CD14-positive monocyte (primary cell): ENCODE results near the gene PSMB7. TPM values are rescaled to one million over a fixed set of nuclear protein-coding genes. Genes with fewer than 3 reads are reported as not detected.

Experiments used
- DNase-seq, 3 donors: peaks; one replicate each; pipeline ENCODE4 v3.0.0-alpha.2; 2011 to 2022
- H2AFZ ChIP-seq: 2 replicates; pipeline ENCODE4 v1.6.0; 2012; ENCODE audit warnings: mild to moderate bottlenecking, low read depth, low read length, inconsistent platforms; ENCODE audit not compliant: insufficient read depth, poor library complexity, severe bottlenecking
- H3K27ac ChIP-seq, 2 donors: 1 replicate in 1 of 2; 2 replicates in 1 of 2; pipeline ENCODE4 v1.5.1; 2012 to 2013; ENCODE audit warnings: low read length in 2 of 2, control low read depth in 1 of 2, inconsistent platforms in 1 of 2, low read depth in 1 of 2, mild to moderate bottlenecking in 1 of 2
- H3K27me3 ChIP-seq, 2 donors: one replicate each; pipeline versions ENCODE4 v1.6.0 to v1.6.1; 2011 to 2013; ENCODE audit warnings: low read length in 2 of 2; ENCODE audit not compliant: control insufficient read depth in 2 of 2, insufficient read depth in 2 of 2
- H3K36me3 ChIP-seq, 2 donors: replicated peaks in 1 of 2; 1 replicate in 1 of 2; 2 replicates in 1 of 2; pipeline versions ENCODE4 v1.5.1 to v1.6.1; 2012 to 2013; ENCODE audit warnings: low read length in 2 of 2, control low read depth in 1 of 2, inconsistent platforms in 1 of 2, mild to moderate bottlenecking in 1 of 2; ENCODE audit not compliant: insufficient read depth in 2 of 2, control insufficient read depth in 1 of 2
- H3K4me1 ChIP-seq, 2 donors: 1 replicate in 1 of 2; 2 replicates in 1 of 2; pipeline versions ENCODE4 v1.5.1 to v1.6.1; 2012 to 2013; ENCODE audit warnings: low read length in 2 of 2, control low read depth in 1 of 2, inconsistent platforms in 1 of 2, mild to moderate bottlenecking in 1 of 2, moderate library complexity in 1 of 2; ENCODE audit not compliant: insufficient read depth in 2 of 2, control insufficient read depth in 1 of 2
- H3K4me2 ChIP-seq: replicated peaks from 2 replicates; pipeline ENCODE3; 2012; ENCODE audit warnings: low read length, moderate library complexity, mild to moderate bottlenecking; ENCODE audit not compliant: poor library complexity, severe bottlenecking; ENCODE audit errors: extremely low read depth
- H3K4me3 ChIP-seq, 3 experiments: fragments of 200-600 bp in 1 of 3; sonication (generic) in 1 of 3; replicated peaks in 1 of 3; 1 replicate in 2 of 3; 2 replicates in 1 of 3; pipeline ENCODE4 v1.5.1; 2011 to 2013; ENCODE audit warnings: low read length in 3 of 3, mild to moderate bottlenecking in 3 of 3, control low read depth in 2 of 3, low read depth in 2 of 3, inconsistent platforms in 1 of 3, moderate library complexity in 1 of 3
- H3K79me2 ChIP-seq: 2 replicates; pipeline ENCODE4 v1.6.0; 2012; ENCODE audit warnings: mild to moderate bottlenecking, control low read depth, inconsistent platforms, low read length, moderate library complexity; ENCODE audit not compliant: insufficient read depth
- H3K9ac ChIP-seq: 2 replicates; pipeline ENCODE4 v1.6.0; 2017; ENCODE audit warnings: low read length, mild to moderate bottlenecking; ENCODE audit not compliant: insufficient read depth, poor library complexity, severe bottlenecking
- H3K9me3 ChIP-seq, 2 donors: replicated peaks in 1 of 2; 1 replicate in 1 of 2; 2 replicates in 1 of 2; pipeline versions ENCODE4 v1.5.1 to v1.6.1; 2012 to 2013; ENCODE audit warnings: low read length in 2 of 2, control low read depth in 1 of 2; ENCODE audit not compliant: control insufficient read depth in 1 of 2, insufficient read depth in 1 of 2
- H4K20me1 ChIP-seq: 2 replicates; pipeline ENCODE4 v1.6.0; 2012; ENCODE audit warnings: mild to moderate bottlenecking, low read length, control low read depth, moderate library complexity; ENCODE audit not compliant: insufficient read depth
- H3K27ac Mint-ChIP-seq, 7 donors: one replicate each; pipeline ENCODE4 v1.8.0; 2020; ENCODE audit warnings: mild to moderate bottlenecking in 7 of 7, mixed read lengths in 7 of 7, moderate library complexity in 6 of 7, inconsistent platforms in 2 of 7
- H3K27me3 Mint-ChIP-seq, 3 donors: one replicate each; pipeline ENCODE4 v1.8.0; 2021 to 2022; ENCODE audit warnings: low read depth in 3 of 3, mild to moderate bottlenecking in 3 of 3, mixed read lengths in 3 of 3, moderate library complexity in 3 of 3, inconsistent platforms in 1 of 3
- H3K36me3 Mint-ChIP-seq, 2 donors: one replicate each; pipeline ENCODE4 v1.8.0; 2020; ENCODE audit warnings: mixed read lengths in 2 of 2, inconsistent platforms in 1 of 2, mild to moderate bottlenecking in 1 of 2
- H3K4me1 Mint-ChIP-seq: one replicate; pipeline ENCODE4 v1.8.0; 2020; ENCODE audit warnings: mild to moderate bottlenecking, mixed read lengths
- H3K4me3 Mint-ChIP-seq, 2 donors: one replicate each; pipeline ENCODE4 v1.8.0; 2020; ENCODE audit warnings: mild to moderate bottlenecking in 2 of 2, mixed read lengths in 2 of 2, moderate library complexity in 1 of 2
- H3K9me3 Mint-ChIP-seq, 7 donors: one replicate each; pipeline ENCODE4 v1.8.0; 2020 to 2022; ENCODE audit warnings: mixed read lengths in 7 of 7, mild to moderate bottlenecking in 6 of 7, moderate library complexity in 6 of 7, inconsistent platforms in 2 of 7
- WGBS: methylation state at CpG from one replicate; pipeline ENCODE4 v1.1.5; 2013; ENCODE audit warnings: missing lambda C conversion rate; ENCODE audit not compliant: insufficient coverage; 5-methylcytosine and 5-hydroxymethylcytosine counted together
- intact Hi-C, 2 donors: fragments of 100-400 bp; cut with micrococcal nuclease; formaldehyde crosslinking; loops; one replicate each; pipeline versions ENCODE4 v1.15.0 to v1.15.1; 2023
- polyA plus RNA-seq, 3 donors: library from polyadenylated mRNA; depleted of rRNA in 1 of 3; unstranded in 2 of 3; stranded (reverse) in 1 of 3; fragments of 300-500 nt in 2 of 3; fragments of >200 nt in 1 of 3; fragmentation: Illumina TruSeq in 2 of 3; gene quantifications; 1 replicate in 2 of 3; 2 replicates in 1 of 3; pipeline ENCODE4 v1.2.3, GENCODE V29; 2012 to 2021
- TF ChIP-seq, protein P1 (sequence below): fragments of 200-600 bp; IDR thresholded peaks from one replicate; pipeline ENCODE4 v1.8.0; 2022; ENCODE audit warnings: antibody characterized with exemption, mild to moderate bottlenecking

The PSMB7 gene
- polyA plus RNA-seq, 3 donors, result 129 to 194 (median 191) TPM

- no peak for DNase-seq
- TF ChIP-seq, protein P1, sequence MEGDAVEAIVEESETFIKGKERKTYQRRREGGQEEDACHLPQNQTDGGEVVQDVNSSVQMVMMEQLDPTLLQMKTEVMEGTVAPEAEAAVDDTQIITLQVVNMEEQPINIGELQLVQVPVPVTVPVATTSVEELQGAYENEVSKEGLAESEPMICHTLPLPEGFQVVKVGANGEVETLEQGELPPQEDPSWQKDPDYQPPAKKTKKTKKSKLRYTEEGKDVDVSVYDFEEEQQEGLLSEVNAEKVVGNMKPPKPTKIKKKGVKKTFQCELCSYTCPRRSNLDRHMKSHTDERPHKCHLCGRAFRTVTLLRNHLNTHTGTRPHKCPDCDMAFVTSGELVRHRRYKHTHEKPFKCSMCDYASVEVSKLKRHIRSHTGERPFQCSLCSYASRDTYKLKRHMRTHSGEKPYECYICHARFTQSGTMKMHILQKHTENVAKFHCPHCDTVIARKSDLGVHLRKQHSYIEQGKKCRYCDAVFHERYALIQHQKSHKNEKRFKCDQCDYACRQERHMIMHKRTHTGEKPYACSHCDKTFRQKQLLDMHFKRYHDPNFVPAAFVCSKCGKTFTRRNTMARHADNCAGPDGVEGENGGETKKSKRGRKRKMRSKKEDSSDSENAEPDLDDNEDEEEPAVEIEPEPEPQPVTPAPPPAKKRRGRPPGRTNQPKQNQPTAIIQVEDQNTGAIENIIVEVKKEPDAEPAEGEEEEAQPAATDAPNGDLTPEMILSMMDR, result no peak
- H3K4me1 ChIP-seq, result no peaks in the 10 kb centered on the region
- H2AFZ ChIP-seq, result no peak overlapping the region
- H3K9ac ChIP-seq, result no peak overlapping the region
- H3K27me3 ChIP-seq, result no peaks in the 10 kb centered on the region
- Mint-ChIP-seq H3K27ac (peak overlapping the region in 3 of 7 donors; percentile 37 to 80 (median 48)), H3K27me3 (no peaks in the 10 kb centered on the region), H3K4me1 (no peaks in the 10 kb centered on the region), H3K4me3 (no peak overlapping the region), H3K9me3 (peaks cover 0 to 3% (median 0%) of the 10 kb centered on the region in 7 donors), H3K36me3 (peaks cover 70 to 96% of the 10 kb centered on the region in 2 donors)
- intact Hi-C loops, result no loop called here
- no peak overlapping the region for H3K4me2 ChIP-seq
- H3K36me3 ChIP-seq, result peaks cover 96 to 100% of the 10 kb centered on the region in 2 donors
- H3K27ac ChIP-seq, result no peak overlapping the region
- H3K9me3 ChIP-seq, result no peaks in the 10 kb centered on the region
- peaks cover 100% of the 10 kb centered on the region for H4K20me1 ChIP-seq
- peaks cover 8% of the 10 kb centered on the region for H3K79me2 ChIP-seq
- no peak overlapping the region for H3K4me3 ChIP-seq
- 97% methylated on average over 27 of the region's 29 CpGs for whole genome bisulfite sequencing
Measured at GRCh38 chr9:124344291-124345050, 70.8 kb downstream of the PSMB7 start.

DNA sequence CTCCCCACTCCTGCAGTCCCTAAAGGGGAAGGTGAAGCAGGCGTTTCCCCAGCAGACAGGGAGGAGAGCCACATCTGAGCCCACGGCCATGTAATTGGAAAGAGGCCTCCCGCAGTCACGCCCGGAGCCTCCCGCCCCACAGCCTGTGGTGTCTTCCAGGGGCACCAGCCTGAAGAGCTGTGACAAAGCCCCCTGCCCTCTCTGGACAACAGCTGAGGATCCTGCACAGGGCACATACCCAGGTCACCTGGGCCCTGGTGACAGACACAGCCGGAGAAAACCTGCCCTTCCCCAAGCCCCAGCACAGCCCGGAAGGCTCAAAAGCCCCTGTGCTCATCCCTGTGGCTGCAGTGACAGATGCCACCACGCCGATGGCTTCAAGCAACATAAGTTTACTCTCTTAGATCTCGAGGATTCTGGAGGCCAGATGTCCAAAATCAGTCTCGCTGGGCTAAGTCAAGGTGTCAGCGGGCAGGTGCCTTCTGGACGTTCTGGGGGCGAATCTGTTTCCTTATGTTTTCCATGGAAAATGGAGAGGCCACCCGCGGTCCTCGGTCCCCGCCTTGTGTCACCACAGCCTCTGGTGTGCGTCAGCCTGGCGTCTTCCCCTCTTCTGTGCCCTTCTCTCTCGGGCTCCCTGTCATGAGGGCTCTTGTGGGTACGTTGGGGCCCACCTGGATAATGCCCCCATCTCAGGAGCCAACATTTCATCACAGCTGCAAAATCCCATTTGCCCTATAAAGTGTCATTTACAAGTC, 71.5 kb downstream of the PSMB7 start:
- Mint-ChIP-seq H3K9me3 (peaks cover 0 to 3% (median 0%) of the 10 kb centered on the region in 7 donors), H3K27me3 (no peaks in the 10 kb centered on the region), H3K36me3 (peaks cover 66 to 96% of the 10 kb centered on the region in 2 donors), H3K4me1 (no peaks in the 10 kb centered on the region), H3K4me3 (no peak overlapping the region), H3K27ac (peak overlapping the region in 2 of 7 donors; percentile 37 to 80)
- TF ChIP-seq, protein P1, result no peak
- no peaks in the 10 kb centered on the region for H3K4me1 ChIP-seq
- no peak for DNase-seq
- peaks cover 8% of the 10 kb centered on the region for H3K79me2 ChIP-seq
- no peak overlapping the region for H3K27ac ChIP-seq
- H3K9ac ChIP-seq, result no peak overlapping the region
- H3K36me3 ChIP-seq, result peaks cover 93 to 100% of the 10 kb centered on the region in 2 donors
- H3K27me3 ChIP-seq, result no peaks in the 10 kb centered on the region
- H2AFZ ChIP-seq, result no peak overlapping the region
- H3K9me3 ChIP-seq, result no peaks in the 10 kb centered on the region
- 96% methylated on average over 18 of the region's 23 CpGs for WGBS
- no peak overlapping the region for H3K4me3 ChIP-seq
- no peak overlapping the region for H3K4me2 ChIP-seq
- H4K20me1 ChIP-seq, result peaks cover 100% of the 10 kb centered on the region
- intact Hi-C loops, result no loop called here
